Nephron progenitor cell (in vitro differentiated cells): ENCODE results near the gene BRCA2.
A peak's percentile ranks its signal among the peaks of the same experiment; 100 is the strongest.

Source experiments
- DNase-seq: peaks from one replicate; pipeline ENCODE4 v3.0.0; 2021
- H3K27ac Mint-ChIP-seq: 2 replicates; pipeline ENCODE4 v1.8.0; 2021; ENCODE audit warnings: mild to moderate bottlenecking, moderate library complexity, mixed read lengths
- H3K27me3 Mint-ChIP-seq: 2 replicates; pipeline ENCODE4 v1.8.0; 2021; ENCODE audit warnings: mild to moderate bottlenecking, low read depth, mixed read lengths; ENCODE audit not compliant: poor library complexity
- H3K36me3 Mint-ChIP-seq: 2 replicates; pipeline ENCODE4 v1.8.0; 2021; ENCODE audit warnings: low read depth, mixed read lengths
- H3K4me1 Mint-ChIP-seq: 2 replicates; pipeline ENCODE4 v1.8.0; 2021; ENCODE audit warnings: mixed read lengths
- H3K4me3 Mint-ChIP-seq: 2 replicates; pipeline ENCODE4 v1.8.0; 2021; ENCODE audit warnings: mild to moderate bottlenecking, moderate library complexity, mixed read lengths
- H3K9me3 Mint-ChIP-seq: 2 replicates; pipeline ENCODE4 v1.8.0; 2021; ENCODE audit warnings: mild to moderate bottlenecking, moderate library complexity, mixed read lengths
- TF ChIP-seq, protein P1 (sequence below): fragments of 200-600 bp; sonication (generic); IDR thresholded peaks from 2 replicates; pipeline ENCODE4 v1.5.0; 2021; ENCODE audit warnings: antibody characterized with exemption

The BRCA2 gene

DNA sequence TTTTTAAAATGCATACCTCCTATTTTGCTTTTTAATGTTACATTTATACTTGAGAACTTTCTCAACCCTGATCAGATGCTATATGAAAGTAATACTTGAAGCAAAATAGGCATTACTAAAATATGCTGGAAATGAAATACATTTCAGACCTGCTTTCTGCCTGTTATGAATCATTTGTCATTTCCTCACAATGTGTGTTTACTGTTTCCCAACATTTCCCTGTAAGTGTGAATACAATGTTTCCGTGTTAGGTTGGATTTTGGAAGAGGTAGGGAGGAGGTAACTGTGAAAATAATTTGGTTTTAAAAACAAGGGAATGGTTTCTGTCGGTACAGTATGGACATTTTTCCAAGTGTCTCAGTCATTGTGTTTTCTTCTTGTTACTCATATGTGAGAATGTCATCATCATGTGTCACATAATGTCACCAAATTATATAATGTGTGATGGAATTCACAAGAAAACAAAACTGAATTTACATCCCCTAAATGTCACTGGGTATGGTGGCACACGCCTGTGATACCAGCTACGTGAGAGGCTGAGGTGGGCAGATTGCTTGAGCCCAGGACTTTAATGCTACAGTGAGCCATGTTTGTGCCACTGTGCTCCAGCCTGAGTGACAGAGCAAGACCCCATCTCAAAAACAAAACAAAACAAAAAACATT is 43.2 kb upstream of the BRCA2 start:
- Mint-ChIP-seq H3K27ac (peak overlapping the region; percentile 7), H3K4me3 (no peak overlapping the region), H3K9me3 (peaks cover 6% of the 10 kb centered on the region), H3K36me3 (peaks cover 5% of the 10 kb centered on the region), H3K4me1 (peaks cover 35% of the 10 kb centered on the region), H3K27me3 (no peaks in the 10 kb centered on the region)
- TF ChIP-seq, protein P1, sequence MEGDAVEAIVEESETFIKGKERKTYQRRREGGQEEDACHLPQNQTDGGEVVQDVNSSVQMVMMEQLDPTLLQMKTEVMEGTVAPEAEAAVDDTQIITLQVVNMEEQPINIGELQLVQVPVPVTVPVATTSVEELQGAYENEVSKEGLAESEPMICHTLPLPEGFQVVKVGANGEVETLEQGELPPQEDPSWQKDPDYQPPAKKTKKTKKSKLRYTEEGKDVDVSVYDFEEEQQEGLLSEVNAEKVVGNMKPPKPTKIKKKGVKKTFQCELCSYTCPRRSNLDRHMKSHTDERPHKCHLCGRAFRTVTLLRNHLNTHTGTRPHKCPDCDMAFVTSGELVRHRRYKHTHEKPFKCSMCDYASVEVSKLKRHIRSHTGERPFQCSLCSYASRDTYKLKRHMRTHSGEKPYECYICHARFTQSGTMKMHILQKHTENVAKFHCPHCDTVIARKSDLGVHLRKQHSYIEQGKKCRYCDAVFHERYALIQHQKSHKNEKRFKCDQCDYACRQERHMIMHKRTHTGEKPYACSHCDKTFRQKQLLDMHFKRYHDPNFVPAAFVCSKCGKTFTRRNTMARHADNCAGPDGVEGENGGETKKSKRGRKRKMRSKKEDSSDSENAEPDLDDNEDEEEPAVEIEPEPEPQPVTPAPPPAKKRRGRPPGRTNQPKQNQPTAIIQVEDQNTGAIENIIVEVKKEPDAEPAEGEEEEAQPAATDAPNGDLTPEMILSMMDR, result no peak
- no peak for DNase-seq

GRCh38 chr13:32277839-32278238 is 37.5 kb upstream of the BRCA2 start:
- no peaks in the 10 kb centered on the region for H3K36me3 Mint-ChIP-seq
- H3K4me3 Mint-ChIP-seq, result no peak overlapping the region
- H3K27ac Mint-ChIP-seq, result no peak overlapping the region
- H3K27me3 Mint-ChIP-seq, result no peaks in the 10 kb centered on the region
- H3K9me3 Mint-ChIP-seq, result no peaks in the 10 kb centered on the region
- peaks cover 32% of the 10 kb centered on the region for H3K4me1 Mint-ChIP-seq
- TF ChIP-seq, protein P1, result no peak
- DNase-seq, result no peak

- DNase-seq, result no peak
- Mint-ChIP-seq H3K4me1 (peaks cover 32% of the 10 kb centered on the region), H3K27me3 (no peaks in the 10 kb centered on the region), H3K4me3 (no peak overlapping the region), H3K9me3 (no peaks in the 10 kb centered on the region), H3K36me3 (no peaks in the 10 kb centered on the region), H3K27ac (no peak overlapping the region)
- TF ChIP-seq, protein P1, result no peak
These were observed 36.9 kb upstream of the BRCA2 start for GRCh38 chr13:32278426-32278825.

DNA sequence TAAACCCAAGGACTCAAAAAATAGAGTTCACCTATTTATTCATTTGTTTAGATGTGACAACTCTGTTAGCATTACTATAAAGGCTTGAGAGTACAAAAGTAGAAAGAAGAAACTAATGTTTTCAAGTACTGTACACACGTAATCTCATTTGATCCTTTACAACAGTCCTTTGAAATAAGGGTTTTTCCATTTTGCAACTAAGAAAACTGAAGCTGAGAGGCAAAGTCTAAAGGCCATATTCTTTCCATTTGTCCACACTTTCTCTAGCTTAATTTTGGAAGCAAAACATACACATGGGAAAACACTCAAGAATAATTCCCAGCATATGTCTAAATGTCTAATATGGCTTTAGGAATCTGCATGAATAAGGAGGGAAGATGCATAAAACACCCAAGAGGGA is 34.2 kb upstream of the BRCA2 start:
- TF ChIP-seq, protein P1, result no peak
- DNase-seq, result no peak
- no peaks in the 10 kb centered on the region for H3K36me3 Mint-ChIP-seq
- H3K4me3 Mint-ChIP-seq, result no peak overlapping the region
- peaks cover 36% of the 10 kb centered on the region for H3K4me1 Mint-ChIP-seq
- H3K27ac Mint-ChIP-seq, result no peak overlapping the region
- peaks cover under 1% of the 10 kb centered on the region for H3K27me3 Mint-ChIP-seq
- H3K9me3 Mint-ChIP-seq, result peaks cover 1% of the 10 kb centered on the region

GRCh38 chr13:32282096-32282711 is 33.1 kb upstream of the BRCA2 start:
- DNase-seq, result no peak
- peaks cover 2% of the 10 kb centered on the region for H3K27me3 Mint-ChIP-seq
- H3K9me3 Mint-ChIP-seq, result peaks cover 5% of the 10 kb centered on the region
- no peak overlapping the region for H3K27ac Mint-ChIP-seq
- no peak overlapping the region for H3K4me3 Mint-ChIP-seq
- H3K4me1 Mint-ChIP-seq, result peaks cover 31% of the 10 kb centered on the region
- H3K36me3 Mint-ChIP-seq, result no peaks in the 10 kb centered on the region
- TF ChIP-seq, protein P1, result no peak
